A549 (cell line): ENCODE results near the gene CELA3B. TPM values are rescaled to one million over a fixed set of nuclear protein-coding genes. Genes with fewer than 3 reads are reported as not detected.

ENCODE experiments used
- ATAC-seq, 2 experiments: fragments of 200-7000 bp in 1 of 2; fragments of >200 bp in 1 of 2; cut with Nextera tagmentation in 1 of 2; cut with Tn5 transposase in 1 of 2; 3 replicates each; pipeline versions ENCODE4 v1.8.0 to v1.9.1; 2018 to 2020; ENCODE audit warnings: mild to moderate bottlenecking in 1 of 2, moderate library complexity in 1 of 2
- CTCF ChIA-PET: fragments of 300-600 bp; sonication (Branson Sonifier 250); formaldehyde crosslinking; extraction: SDS; loops from one replicate; lab custom pipeline; 2021; ENCODE audit warnings: antibody characterized with exemption, inconsistent platforms; lab: Yijun Ruan, JAX
- POLR2A ChIA-PET: fragments of 350-600 bp; formaldehyde crosslinking; extraction: SDS; loops from one replicate; lab custom pipeline; 2021; ENCODE audit warnings: antibody characterized with exemption, inconsistent platforms; lab: Yijun Ruan, JAX
- DNase-seq, 2 experiments: peaks; one replicate each; pipeline versions ENCODE4 v3.0.0 to v3.0.0-alpha.2; 2011 to 2016; ENCODE audit warnings: low read depth in 1 of 2, low spot score in 1 of 2
- FAIRE-seq: peaks from 2 replicates; lab custom pipeline; 2011; peaks lifted over from hg19 to GRCh38; lab: Jason Lieb, UNC
- H3K27ac ChIP-seq, 2 experiments: fragments of >200 bp; sonication (Bioruptor Twin); formaldehyde crosslinking; 3 replicates each; pipeline ENCODE4 v1.5.1; 2016 to 2017
- H3K4me1 ChIP-seq: fragments of >200 bp; sonication (Bioruptor Twin); formaldehyde crosslinking; 3 replicates; pipeline ENCODE4 v1.6.1; 2016
- H3K4me2 ChIP-seq: fragments of >200 bp; sonication (Bioruptor Twin); formaldehyde crosslinking; 3 replicates; pipeline ENCODE4 v1.6.1; 2016
- H3K4me3 ChIP-seq: fragments of >200 bp; sonication (Bioruptor Twin); formaldehyde crosslinking; 3 replicates; pipeline ENCODE4 v1.5.1; 2016
- H3K9me3 ChIP-seq: fragments of >200 bp; sonication (Bioruptor Twin); formaldehyde crosslinking; 3 replicates; pipeline ENCODE4 v1.6.1; 2016
- CBX8 ChIP-seq: fragments of 200-600 bp; sonication (generic); IDR thresholded peaks from 2 replicates; pipeline ENCODE4 v1.6.1; 2016
- CHD2 ChIP-seq: fragments of 150-350 bp; IDR thresholded peaks from 2 replicates; pipeline ENCODE4 v1.6.1; 2014; ENCODE audit warnings: low read length; ENCODE audit not compliant: partially characterized antibody
- CHD4 ChIP-seq: fragments of 200-600 bp; sonication (generic); IDR thresholded peaks from 2 replicates; pipeline ENCODE4 v1.6.1; 2016; ENCODE audit warnings: antibody characterized with exemption, mild to moderate bottlenecking, borderline replicate concordance
- EP300 ChIP-seq, 2 experiments: fragments of >200 bp; sonication (Bioruptor Twin); formaldehyde crosslinking; IDR thresholded peaks; 2 replicates in 1 of 2; 3 replicates in 1 of 2; pipeline ENCODE4 v1.6.1; 2016 to 2017
- ESRRA ChIP-seq: fragments of 150-350 bp; IDR thresholded peaks from 2 replicates; pipeline ENCODE4 v1.6.1; 2014; ENCODE audit warnings: mild to moderate bottlenecking, low read length, borderline replicate concordance
- FOXS1 ChIP-seq: fragments of 250-450 bp; sonication (Bioruptor Pico); IDR thresholded peaks from 2 replicates; pipeline ENCODE4 v1.5.0; 2020; ENCODE audit warnings: mild to moderate bottlenecking, moderate library complexity
- GATA3 ChIP-seq: IDR thresholded peaks from 2 replicates; pipeline ENCODE4 v1.6.1; 2012; ENCODE audit warnings: borderline replicate concordance
- HOXA7 ChIP-seq: fragments of 250-450 bp; sonication (Bioruptor Pico); IDR thresholded peaks from 2 replicates; pipeline ENCODE4 v1.5.0; 2020; ENCODE audit warnings: mild to moderate bottlenecking, moderate library complexity
- JUN ChIP-seq, 2 experiments: fragments of >200 bp; sonication (Bioruptor Twin); formaldehyde crosslinking; IDR thresholded peaks; 2 replicates in 1 of 2; 3 replicates in 1 of 2; pipeline ENCODE4 v1.6.1; 2016 to 2017
- JUNB ChIP-seq: fragments of >200 bp; sonication (Bioruptor Twin); formaldehyde crosslinking; IDR thresholded peaks from 2 replicates; pipeline ENCODE4 v1.6.1; 2016
- KDM1A ChIP-seq: fragments of 200-600 bp; sonication (generic); IDR thresholded peaks from 2 replicates; pipeline ENCODE4 v1.6.1; 2016; ENCODE audit warnings: low read depth, mild to moderate bottlenecking
- KDM5A ChIP-seq: fragments of 200-600 bp; sonication (generic); IDR thresholded peaks from 2 replicates; pipeline ENCODE4 v1.6.1; 2016; ENCODE audit warnings: antibody characterized with exemption, mild to moderate bottlenecking
- NR3C1 ChIP-seq: fragments of >200 bp; sonication (Bioruptor Twin); formaldehyde crosslinking; IDR thresholded peaks from 3 replicates; pipeline ENCODE4 v1.6.1; 2017
- RARB ChIP-seq: fragments of 250-450 bp; sonication (Bioruptor Pico); IDR thresholded peaks from 2 replicates; pipeline ENCODE4 v1.8.0; 2021; ENCODE audit warnings: mild to moderate bottlenecking, moderate library complexity
- RCOR1 ChIP-seq: fragments of 150-350 bp; IDR thresholded peaks from 2 replicates; pipeline ENCODE4 v1.6.1; 2014; ENCODE audit warnings: antibody characterized with exemption, low read length, low read depth
- SMC3 ChIP-seq: fragments of >200 bp; sonication (Bioruptor Twin); formaldehyde crosslinking; IDR thresholded peaks from 3 replicates; pipeline ENCODE4 v1.6.1; 2018; ENCODE audit warnings: inconsistent platforms
- SREBF2 ChIP-seq: fragments of 450-650 bp; IDR thresholded peaks from 2 replicates; pipeline ENCODE4 v1.6.1; 2014; ENCODE audit warnings: mild to moderate bottlenecking, moderate library complexity
- TFCP2L1 ChIP-seq: fragments of 250-450 bp; sonication (Bioruptor Pico); IDR thresholded peaks from 2 replicates; pipeline ENCODE4 v1.5.0; 2021; ENCODE audit warnings: mild to moderate bottlenecking
- TP53 ChIP-seq: fragments of 250-450 bp; sonication (Bioruptor Pico); IDR thresholded peaks from 2 replicates; pipeline ENCODE4 v1.5.0; 2021; ENCODE audit warnings: mild to moderate bottlenecking, moderate library complexity
- ZC3H11A ChIP-seq: fragments of 450-650 bp; IDR thresholded peaks from 2 replicates; pipeline ENCODE4 v1.6.1; 2014; ENCODE audit warnings: antibody characterized with exemption, mild to moderate bottlenecking
- ZFP36 ChIP-seq: fragments of 450-650 bp; IDR thresholded peaks from 2 replicates; pipeline ENCODE4 v1.6.1; 2014; ENCODE audit warnings: borderline replicate concordance; ENCODE audit not compliant: partially characterized antibody
- ZNF302 ChIP-seq: fragments of 250-450 bp; sonication (Bioruptor Pico); IDR thresholded peaks from 2 replicates; pipeline ENCODE4 v1.9.0; 2021; ENCODE audit warnings: inconsistent platforms, mild to moderate bottlenecking, moderate library complexity
- WGBS: methylation state at CpG from one replicate; pipeline ENCODE4 v1.1.6; 2017; ENCODE audit errors: missing lambda C conversion rate; 5-methylcytosine and 5-hydroxymethylcytosine counted together
- polyA plus RNA-seq, 4 experiments: library from polyadenylated mRNA; depleted of rRNA in 3 of 4; stranded (reverse); fragments of >200 nt; fragmentation: RNase III in 1 of 4; extraction: RNeasy Plus Mini Kit Qiagen cat#74134 plus additional on column Dnase treatment in 1 of 4; gene quantifications; 2 replicates in 3 of 4; 3 replicates in 1 of 4; pipeline ENCODE4 v1.2.3, GENCODE V29; 2011 to 2017
- TF ChIP-seq, protein P1 (sequence below): fragments of 250-450 bp; sonication (Bioruptor Pico); IDR thresholded peaks from 2 replicates; pipeline ENCODE4 v1.5.0; 2020; ENCODE audit warnings: low read depth, mild to moderate bottlenecking, moderate library complexity
- TF ChIP-seq, protein P2 (sequence below): fragments of >200 bp; sonication (Bioruptor Twin); formaldehyde crosslinking; IDR thresholded peaks from 3 replicates; pipeline ENCODE4 v1.5.1; 2016
- TF ChIP-seq, protein P3 (sequence below): IDR thresholded peaks from 2 replicates; pipeline ENCODE4 v1.6.1; 2012
- TF ChIP-seq, protein P4 (sequence below): fragments of 450-650 bp; IDR thresholded peaks from 2 replicates; pipeline ENCODE4 v1.6.1; 2014; ENCODE audit warnings: antibody characterized with exemption

Gene CELA3B
- polyA plus RNA-seq, 2 of the 4 experiments (the other 2 are of a cell fraction): not detected

DNA sequence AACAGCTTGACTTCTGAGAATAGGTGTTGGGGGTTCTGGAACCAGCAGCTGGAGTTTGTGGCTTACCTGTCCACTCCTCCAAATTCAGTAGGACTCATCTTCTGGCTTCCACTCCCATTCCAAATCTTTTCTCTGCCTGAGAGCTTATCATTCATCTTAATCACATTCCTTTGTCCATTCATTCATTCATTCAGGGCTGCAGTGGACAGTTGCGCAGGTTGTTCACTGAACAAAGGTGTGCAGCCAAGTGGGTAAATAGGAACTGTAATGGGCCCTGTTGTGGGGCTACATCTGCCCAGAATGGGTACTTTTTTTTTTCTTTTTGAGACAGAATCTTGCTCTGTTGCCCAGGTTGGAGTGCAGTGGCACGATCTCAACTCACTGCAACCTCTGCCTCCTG lies 36.3 kb upstream of the CELA3B start:
- peak overlapping the region; percentile 96 to 100; a peak in 5 of 6 replicates for H3K27ac ChIP-seq
- ATAC-seq (no peak), FAIRE-seq (no peak), DNase-seq (no peak)
- H3K4me1 ChIP-seq: peaks cover 38% of the 10 kb centered on the region
- ChIA-PET POLR2A (no interaction called here), CTCF (interaction anchor here (0.9 to 2.7 kb wide), 8 partner anchors 9 to 38 kb away, joined by 3 to 21 read pairs (median 4); no protein-coding TSS in a partner anchor)
- H3K9me3 ChIP-seq: no peaks in the 10 kb centered on the region
- no peak overlapping the region for H3K4me3 ChIP-seq
- 0 out of 3 replicates have a peak overlapping the region, but pooled peaks have one; percentile 53 for H3K4me2 ChIP-seq
- TF ChIP-seq, protein P1, sequence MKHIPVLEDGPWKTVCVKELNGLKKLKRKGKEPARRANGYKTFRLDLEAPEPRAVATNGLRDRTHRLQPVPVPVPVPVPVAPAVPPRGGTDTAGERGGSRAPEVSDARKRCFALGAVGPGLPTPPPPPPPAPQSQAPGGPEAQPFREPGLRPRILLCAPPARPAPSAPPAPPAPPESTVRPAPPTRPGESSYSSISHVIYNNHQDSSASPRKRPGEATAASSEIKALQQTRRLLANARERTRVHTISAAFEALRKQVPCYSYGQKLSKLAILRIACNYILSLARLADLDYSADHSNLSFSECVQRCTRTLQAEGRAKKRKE (CRISPR knock-in tag): no peak
- no peak for TF ChIP-seq KDM5A
- TF ChIP-seq, protein P2, sequence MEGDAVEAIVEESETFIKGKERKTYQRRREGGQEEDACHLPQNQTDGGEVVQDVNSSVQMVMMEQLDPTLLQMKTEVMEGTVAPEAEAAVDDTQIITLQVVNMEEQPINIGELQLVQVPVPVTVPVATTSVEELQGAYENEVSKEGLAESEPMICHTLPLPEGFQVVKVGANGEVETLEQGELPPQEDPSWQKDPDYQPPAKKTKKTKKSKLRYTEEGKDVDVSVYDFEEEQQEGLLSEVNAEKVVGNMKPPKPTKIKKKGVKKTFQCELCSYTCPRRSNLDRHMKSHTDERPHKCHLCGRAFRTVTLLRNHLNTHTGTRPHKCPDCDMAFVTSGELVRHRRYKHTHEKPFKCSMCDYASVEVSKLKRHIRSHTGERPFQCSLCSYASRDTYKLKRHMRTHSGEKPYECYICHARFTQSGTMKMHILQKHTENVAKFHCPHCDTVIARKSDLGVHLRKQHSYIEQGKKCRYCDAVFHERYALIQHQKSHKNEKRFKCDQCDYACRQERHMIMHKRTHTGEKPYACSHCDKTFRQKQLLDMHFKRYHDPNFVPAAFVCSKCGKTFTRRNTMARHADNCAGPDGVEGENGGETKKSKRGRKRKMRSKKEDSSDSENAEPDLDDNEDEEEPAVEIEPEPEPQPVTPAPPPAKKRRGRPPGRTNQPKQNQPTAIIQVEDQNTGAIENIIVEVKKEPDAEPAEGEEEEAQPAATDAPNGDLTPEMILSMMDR: no peak
- no peak for TF ChIP-seq SREBF2
- no peak for TF ChIP-seq CHD2
- TF ChIP-seq JUNB: no peak
- TF ChIP-seq ZC3H11A: no peak
- no peak for TF ChIP-seq SMC3
- no peak for TF ChIP-seq FOXS1 (CRISPR knock-in tag)
- no peak for TF ChIP-seq CHD4
- no peak for TF ChIP-seq RARB (CRISPR knock-in tag)
- TF ChIP-seq GATA3: no peak
- no peak for TF ChIP-seq ESRRA
- no peak for TF ChIP-seq HOXA7 (CRISPR knock-in tag)
- TF ChIP-seq, protein P3, sequence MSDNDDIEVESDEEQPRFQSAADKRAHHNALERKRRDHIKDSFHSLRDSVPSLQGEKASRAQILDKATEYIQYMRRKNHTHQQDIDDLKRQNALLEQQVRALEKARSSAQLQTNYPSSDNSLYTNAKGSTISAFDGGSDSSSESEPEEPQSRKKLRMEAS: no peak
- no peak for TF ChIP-seq ZNF302 (CRISPR knock-in tag)
- no peak for TF ChIP-seq ZFP36
- no peak for TF ChIP-seq TFCP2L1 (CRISPR knock-in tag)
- no peak for TF ChIP-seq NR3C1
- TF ChIP-seq, protein P4, sequence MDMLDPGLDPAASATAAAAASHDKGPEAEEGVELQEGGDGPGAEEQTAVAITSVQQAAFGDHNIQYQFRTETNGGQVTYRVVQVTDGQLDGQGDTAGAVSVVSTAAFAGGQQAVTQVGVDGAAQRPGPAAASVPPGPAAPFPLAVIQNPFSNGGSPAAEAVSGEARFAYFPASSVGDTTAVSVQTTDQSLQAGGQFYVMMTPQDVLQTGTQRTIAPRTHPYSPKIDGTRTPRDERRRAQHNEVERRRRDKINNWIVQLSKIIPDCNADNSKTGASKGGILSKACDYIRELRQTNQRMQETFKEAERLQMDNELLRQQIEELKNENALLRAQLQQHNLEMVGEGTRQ: no peak
- 90% methylated on average over 2 of the region's 2 CpGs for WGBS

DNA sequence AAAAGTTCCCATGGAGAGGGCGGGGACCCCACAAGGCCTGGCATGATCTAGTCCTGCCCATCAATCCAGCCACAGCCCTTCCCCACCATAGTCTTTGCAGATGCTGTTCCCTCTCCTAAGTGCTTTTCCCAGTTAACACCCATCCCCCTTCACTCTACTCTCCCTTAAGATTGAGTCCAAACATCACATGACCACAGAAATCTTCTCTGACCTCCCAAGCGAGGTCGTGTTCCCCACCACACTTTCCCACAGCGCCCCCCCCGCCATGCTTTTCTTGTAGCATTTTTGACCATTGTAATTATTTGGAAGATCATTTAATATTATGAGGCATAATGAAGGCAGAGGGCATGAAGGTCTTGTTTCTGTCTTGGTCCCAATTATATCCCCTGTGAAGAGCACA lies 35.5 kb upstream of the CELA3B start:
- Histone ChIP-seq H3K4me1 (peaks cover 34% of the 10 kb centered on the region), H3K4me3 (no peak overlapping the region), H3K9me3 (no peaks in the 10 kb centered on the region), H3K4me2 (no peak overlapping the region), H3K27ac (peak overlapping the region in 1 of 2 experiments; percentile 38; a peak in 1 of 6 replicates)
- CTCF ChIA-PET: interaction anchor here (1.6 to 1.8 kb wide), 2 partner anchors 9 to 22 kb away, joined by 3 to 9 read pairs; no protein-coding TSS in a partner anchor
- FAIRE-seq: no peak
- no peak for ATAC-seq
- TF ChIP-seq ZC3H11A (no peak), EP300 (IDR thresholded peaks at IDR 0.05) (no peak), KDM1A (no peak), TP53 (CRISPR knock-in tag) (no peak), TFCP2L1 (CRISPR knock-in tag) (no peak), CHD2 (no peak), SMC3 (no peak), CBX8 (no peak), JUN (IDR thresholded peaks at IDR 0.05) (no peak), RCOR1 (no peak)
- no peak for DNase-seq
- 85% methylated on average over 5 of the region's 5 CpGs for WGBS
- POLR2A ChIA-PET: no interaction called here
